HG03097 (cell line): Measurements from ENCODE around the gene WDFY2.
"Not testable (repeated sequence)": the region's sequence is repeated elsewhere in the genome, so short reads cannot be mapped to it uniquely, and the experiment has no call there.

ENCODE experiments used
- ATAC-seq: cut with Tn5 transposase; IDR thresholded peaks from one replicate; pipeline ENCODE4 v1.9.1; 2021; ENCODE audit not compliant: unreplicated experiment, low FRiP score

Gene WDFY2

DNA sequence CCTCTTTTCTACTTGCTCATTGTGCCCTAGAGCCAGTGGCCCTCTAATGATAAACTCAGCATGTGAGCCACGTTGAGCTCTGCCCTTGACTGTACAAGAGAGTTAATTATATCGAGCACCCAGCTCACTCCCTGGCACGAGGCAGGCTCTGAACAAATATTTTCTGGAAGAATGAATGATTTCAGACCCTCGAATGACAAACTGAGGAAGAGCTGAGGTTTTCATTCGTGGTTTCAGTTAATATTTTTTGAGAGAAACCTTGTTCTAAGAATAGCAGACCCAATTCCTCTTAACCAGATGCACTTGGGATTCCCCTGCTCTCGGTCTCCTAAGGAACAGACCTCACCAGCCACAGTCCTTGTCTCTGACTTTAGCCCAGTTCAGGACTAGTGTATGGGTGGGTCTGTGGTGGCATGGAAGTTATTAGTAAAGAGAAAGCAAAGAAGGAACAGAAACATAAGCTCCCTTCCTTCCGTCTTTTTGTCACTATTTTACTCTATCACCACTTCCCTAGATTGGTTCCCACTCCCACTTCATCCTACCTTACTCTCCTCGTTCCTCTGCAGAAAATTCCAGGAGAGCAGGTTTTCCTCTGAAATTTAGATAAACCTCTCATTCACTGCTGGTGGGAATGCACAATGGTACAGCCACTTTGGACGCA, 22.1 kb upstream of the WDFY2 start:
- peak; percentile 89 for ATAC-seq

DNA sequence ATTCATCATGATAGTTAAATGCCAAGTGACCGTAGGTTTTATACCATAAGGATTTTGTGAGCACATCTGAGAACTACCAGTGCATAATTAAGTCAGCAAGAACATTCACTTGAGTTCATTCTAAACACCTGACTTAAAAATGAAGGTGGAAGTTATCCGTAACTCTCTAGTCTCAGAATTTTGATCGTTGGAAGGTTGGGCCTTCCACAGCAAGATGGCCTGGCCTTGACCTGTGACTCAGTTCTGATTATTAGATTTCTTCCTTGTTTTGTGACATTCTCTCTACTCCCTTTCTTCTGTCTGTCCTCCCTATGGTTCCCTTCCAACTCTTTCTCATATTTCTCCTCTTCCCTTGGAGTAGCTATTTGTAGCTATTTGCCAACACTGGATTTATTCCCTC, 20.0 kb upstream of the WDFY2 start:
- no peak for ATAC-seq

DNA sequence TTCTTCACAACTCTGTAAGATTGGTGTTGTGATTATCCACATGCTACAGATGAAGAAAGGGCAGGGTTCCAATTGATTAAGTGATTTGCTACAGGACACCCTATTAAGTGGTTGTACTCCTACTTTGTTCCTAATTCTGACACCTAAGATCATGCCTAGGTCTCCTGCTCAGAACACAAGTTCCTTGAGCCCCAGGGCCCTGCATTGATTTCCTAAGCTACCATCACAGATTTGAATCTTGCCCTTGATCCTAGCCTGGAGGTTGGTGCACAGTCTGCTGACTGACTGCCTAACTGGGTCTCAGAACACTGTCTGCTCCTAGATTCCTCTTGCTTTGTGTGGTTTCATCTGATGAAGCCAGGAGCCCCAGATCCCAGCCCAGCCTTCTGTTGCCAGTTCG, 19.6 kb upstream of the WDFY2 start:
- no peak for ATAC-seq

- not testable (repeated sequence) for ATAC-seq
Measured at GRCh38 chr13:51569001-51569400, 15.3 kb upstream of the WDFY2 start.

DNA sequence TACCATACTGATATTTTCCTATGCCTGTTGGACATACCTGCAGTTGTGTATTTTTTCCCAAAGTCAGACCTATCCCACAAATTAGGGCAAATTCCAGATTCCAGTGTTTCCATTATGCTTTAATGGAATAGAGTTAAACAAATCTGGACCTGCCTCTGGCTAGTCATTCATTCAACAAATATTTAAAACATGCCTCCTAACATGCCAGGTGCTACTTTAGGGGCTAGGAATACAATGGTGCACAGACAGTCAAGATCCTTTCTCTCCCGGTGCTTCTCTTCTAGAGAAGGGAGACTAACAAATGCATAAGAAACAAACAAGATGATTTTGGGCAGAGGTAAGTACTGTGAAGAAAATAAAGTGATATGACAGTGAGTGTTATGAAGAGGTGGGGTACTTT, 7.5 kb upstream of the WDFY2 start:
- ATAC-seq = no peak

GRCh38 chr13:51577690-51578089, 6.6 kb upstream of the WDFY2 start:
- no peak for ATAC-seq

- no peak for ATAC-seq
Measured at GRCh38 chr13:51579676-51580075, 4.6 kb upstream of the WDFY2 start.

GRCh38 chr13:51581148-51581820, 3.0 kb upstream of the WDFY2 start:
- ATAC-seq = no peak

GRCh38 chr13:51583469-51583874, 790 bp upstream of the WDFY2 start:
- ATAC-seq = no peak

GRCh38 chr13:51584731-51585672, 740 bp downstream of the WDFY2 start:
- peak; percentile 27 for ATAC-seq

DNA sequence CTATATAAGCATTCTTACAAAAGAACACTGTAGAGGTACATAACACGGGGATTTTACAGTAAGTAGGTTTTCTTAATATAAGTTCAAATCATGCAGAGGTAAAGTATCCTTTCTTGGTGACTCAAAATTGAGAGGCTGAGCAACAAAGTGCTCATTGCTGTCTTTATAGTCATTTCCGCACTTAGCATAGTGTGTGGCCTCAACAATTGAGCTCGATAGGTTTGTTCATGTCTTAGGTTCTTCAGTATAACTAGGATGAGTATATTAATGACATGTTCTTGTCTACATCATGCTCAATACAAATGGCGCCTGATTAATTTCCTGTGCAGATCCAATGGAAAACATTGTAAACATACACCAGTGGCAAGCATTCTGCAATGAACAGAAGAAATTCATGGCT, 1.4 kb downstream of the WDFY2 start:
- no peak for ATAC-seq

- no peak for ATAC-seq
Measured at GRCh38 chr13:51587372-51587771, 3.1 kb downstream of the WDFY2 start.

DNA sequence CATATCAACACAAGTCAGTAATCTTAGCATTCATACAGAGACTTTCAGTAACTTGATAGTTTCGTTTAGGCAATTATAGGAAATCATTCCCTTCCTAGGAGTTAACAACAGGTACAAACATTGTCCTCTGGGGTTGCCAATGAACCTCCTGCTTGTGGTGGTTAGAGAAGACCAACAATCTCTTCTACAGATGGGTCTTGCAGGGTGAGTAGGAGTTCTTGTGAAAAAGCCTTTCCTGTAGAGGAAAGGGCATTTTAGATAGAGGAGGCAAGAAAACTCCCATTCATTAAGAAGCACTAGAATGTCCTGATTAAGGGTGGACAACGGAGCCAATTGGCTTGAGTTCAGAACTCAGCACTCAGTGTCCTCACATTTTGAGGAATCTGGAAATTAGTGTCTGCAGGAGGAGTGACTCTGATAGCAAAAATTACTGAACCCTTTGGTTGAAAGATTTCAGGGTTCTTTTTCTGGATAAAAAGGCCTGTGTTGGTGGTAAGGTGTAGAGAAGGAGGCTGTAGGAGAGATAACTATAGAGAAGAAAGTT, 4.2 kb downstream of the WDFY2 start:
- no peak for ATAC-seq

- ATAC-seq = no peak
Measured at GRCh38 chr13:51589793-51590192, 5.5 kb downstream of the WDFY2 start.

DNA sequence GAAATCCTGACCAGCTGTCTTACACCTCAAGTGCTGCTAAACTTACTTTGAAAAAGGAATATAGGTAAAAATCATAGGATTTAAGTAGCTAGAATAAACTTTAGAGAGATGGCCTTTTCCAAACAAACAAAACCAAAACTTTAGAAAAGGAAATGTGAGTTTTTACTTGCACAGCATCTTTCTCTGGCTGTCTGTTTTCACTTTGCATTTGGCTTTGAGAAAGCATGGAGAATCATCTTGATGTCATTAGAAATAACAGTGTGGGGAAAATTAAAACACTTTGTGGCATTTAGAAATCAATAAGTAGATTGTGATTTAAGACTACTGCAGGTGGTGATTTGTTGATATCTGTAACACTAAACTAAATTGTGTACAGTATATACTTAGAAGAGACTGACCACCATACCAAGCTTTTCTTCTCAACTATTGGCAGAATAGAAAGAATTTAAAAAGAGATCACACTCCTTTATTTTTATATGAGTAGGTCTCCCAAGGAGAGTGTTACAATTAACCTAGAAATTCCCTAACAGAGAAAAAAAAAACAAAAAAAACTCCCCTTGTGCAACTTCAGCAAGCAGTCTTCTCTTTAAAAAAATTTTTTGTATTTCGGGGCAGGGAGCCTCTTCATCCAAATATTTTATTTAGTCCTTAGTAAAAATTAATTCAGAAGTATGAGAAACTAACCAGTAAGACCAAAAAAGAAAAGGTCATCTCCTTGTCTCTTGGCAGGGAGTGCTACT, 6.1 kb downstream of the WDFY2 start:
- no peak for ATAC-seq

GRCh38 chr13:51590971-51591627, 6.8 kb downstream of the WDFY2 start:
- no peak for ATAC-seq

DNA sequence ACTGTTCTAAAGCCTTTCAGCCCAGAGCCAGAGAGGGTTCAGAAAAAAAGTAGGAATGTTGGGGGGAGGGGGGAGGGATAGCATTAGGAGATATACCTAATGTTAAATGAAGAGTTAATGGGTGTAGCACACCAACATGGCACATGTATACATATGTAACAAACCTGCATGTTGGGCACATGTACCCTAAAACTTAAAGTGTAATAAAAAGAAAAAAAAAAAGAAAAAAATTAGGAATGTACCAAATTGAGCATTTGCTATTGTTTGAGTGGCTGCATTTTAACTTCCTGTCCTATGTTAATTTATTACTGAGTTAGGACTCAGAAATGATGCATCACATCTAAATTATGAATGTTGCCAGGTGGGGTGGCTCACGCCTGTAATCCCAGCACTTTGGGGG, 7.7 kb downstream of the WDFY2 start:
- ATAC-seq = not testable (repeated sequence)

DNA sequence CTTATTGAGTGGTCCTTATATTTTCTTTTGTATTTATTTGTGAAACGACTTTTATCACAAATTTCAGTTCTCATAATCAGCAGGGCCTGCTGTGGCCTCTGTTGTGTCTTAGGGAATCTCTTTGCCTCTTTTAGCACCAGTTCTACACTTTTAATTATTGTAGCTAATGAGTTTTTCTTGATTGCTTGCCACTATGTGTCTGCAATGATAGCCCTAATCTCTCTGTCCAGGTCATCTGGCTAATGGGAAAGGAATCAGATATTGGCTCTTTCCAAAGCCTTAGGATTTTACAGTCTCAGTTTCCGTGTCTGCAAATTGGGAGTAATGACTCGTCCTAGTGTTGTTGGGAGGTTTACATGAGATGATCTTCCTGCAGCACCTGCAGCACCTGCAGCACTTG, 10.2 kb downstream of the WDFY2 start:
- ATAC-seq = no peak

GRCh38 chr13:51595416-51595815, 11.2 kb downstream of the WDFY2 start:
- ATAC-seq = no peak

- no peak for ATAC-seq
Measured at GRCh38 chr13:51596541-51596940, 12.3 kb downstream of the WDFY2 start.
